ENCODE results near the gene TCAF1.
"Not testable (repeated sequence)": the region's sequence is repeated elsewhere in the genome, so short reads cannot be mapped to it uniquely, and the experiment has no call there.

The TCAF1 gene

GRCh38 chr7:143890558-143890957 is 11.4 kb downstream of the TCAF1 start:
- no peak for DNase-seq (ENCODE audit: low spot score)
- peaks cover 6% of the 10 kb centered on the region for H3K36me3 Mint-ChIP-seq (ENCODE audit: low read depth)
- H3K9me3 Mint-ChIP-seq = peaks cover 6% of the 10 kb centered on the region
- H3K4me1 Mint-ChIP-seq (ENCODE audit: low read depth) = peaks cover 6% of the 10 kb centered on the region
- no peak overlapping the region for H3K27ac Mint-ChIP-seq
- H3K4me3 Mint-ChIP-seq = no peak overlapping the region
- peaks cover 3% of the 10 kb centered on the region for H3K27me3 Mint-ChIP-seq (ENCODE audit: low read depth)

DNA sequence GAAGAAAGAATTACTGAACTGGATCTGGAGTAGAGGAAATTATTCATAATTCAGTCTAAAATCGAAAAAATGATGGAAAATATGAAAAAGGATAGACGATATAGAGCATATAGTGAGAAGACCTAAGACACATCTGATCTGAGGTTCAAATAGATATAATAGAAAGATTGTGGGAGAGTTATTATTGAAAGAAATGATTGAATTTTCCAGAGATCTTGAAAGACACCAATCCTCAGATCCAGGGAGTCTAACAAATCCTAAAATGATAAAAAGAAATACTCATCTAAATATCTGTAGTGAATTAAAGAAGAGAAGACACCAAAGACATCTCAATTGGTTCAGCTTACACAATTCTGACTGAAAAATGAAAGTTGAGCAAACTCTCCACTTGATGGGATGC is 12.9 kb downstream of the TCAF1 start:
- H3K27me3 Mint-ChIP-seq (ENCODE audit: low read depth) = peaks cover 7% of the 10 kb centered on the region
- peaks cover 6% of the 10 kb centered on the region for H3K36me3 Mint-ChIP-seq (ENCODE audit: low read depth)
- H3K27ac Mint-ChIP-seq = no peak overlapping the region
- H3K9me3 Mint-ChIP-seq = peaks cover 6% of the 10 kb centered on the region
- H3K4me1 Mint-ChIP-seq (ENCODE audit: low read depth) = peaks cover 6% of the 10 kb centered on the region
- no peak for DNase-seq (ENCODE audit: low spot score)
- no peak overlapping the region for H3K4me3 Mint-ChIP-seq

- Mint-ChIP-seq H3K27me3 (ENCODE audit: low read depth) (peaks cover 19% of the 10 kb centered on the region), H3K9me3 (peaks cover 6% of the 10 kb centered on the region), H3K27ac (no peak overlapping the region), H3K4me1 (ENCODE audit: low read depth) (peaks cover 4% of the 10 kb centered on the region), H3K4me3 (no peak overlapping the region), H3K36me3 (ENCODE audit: low read depth) (peaks cover 6% of the 10 kb centered on the region)
- no peak for DNase-seq (ENCODE audit: low spot score)
Observed at GRCh38 chr7:143886826-143887477, 15.0 kb downstream of the TCAF1 start.

- peaks cover 6% of the 10 kb centered on the region for H3K36me3 Mint-ChIP-seq (ENCODE audit: low read depth)
- H3K4me1 Mint-ChIP-seq (ENCODE audit: low read depth) = peaks cover 2% of the 10 kb centered on the region
- no peak for DNase-seq (ENCODE audit: low spot score)
- peaks cover 25% of the 10 kb centered on the region for H3K27me3 Mint-ChIP-seq (ENCODE audit: low read depth)
- H3K4me3 Mint-ChIP-seq = no peak overlapping the region
- peaks cover 6% of the 10 kb centered on the region for H3K9me3 Mint-ChIP-seq
- H3K27ac Mint-ChIP-seq = no peak overlapping the region
Observed at GRCh38 chr7:143885951-143886350, 16.0 kb downstream of the TCAF1 start.

DNA sequence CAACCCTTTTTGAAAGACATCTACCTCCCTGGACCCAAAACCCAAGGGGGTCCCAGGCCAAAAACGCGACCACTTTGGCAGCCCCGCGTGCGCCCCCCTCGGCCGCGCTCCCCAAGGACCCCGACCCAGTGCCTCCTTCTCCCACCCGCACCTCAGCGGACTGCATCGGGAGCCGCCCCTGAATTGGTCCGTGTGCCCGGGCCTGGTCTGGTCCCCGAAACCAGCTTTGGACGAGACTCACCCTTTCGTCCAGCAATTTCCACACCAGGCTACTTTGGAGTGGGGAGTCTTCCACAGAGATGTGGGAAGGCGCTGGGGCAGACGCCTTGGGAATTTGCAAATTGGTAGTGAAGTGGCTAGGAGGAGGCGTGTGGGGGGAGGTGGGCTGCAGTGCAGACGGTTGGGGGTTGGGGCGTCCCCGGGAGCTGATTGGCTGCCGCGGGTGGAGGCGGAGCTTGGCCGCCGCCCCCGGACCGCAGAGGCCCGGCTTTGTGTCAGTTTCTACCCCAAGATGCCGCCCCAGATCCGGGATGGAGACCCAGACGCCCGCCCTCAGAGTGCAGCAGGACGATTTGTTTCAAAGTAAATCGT is 16.9 kb downstream of the TCAF1 start:
- Mint-ChIP-seq H3K4me1 (ENCODE audit: low read depth) (peaks cover 2% of the 10 kb centered on the region), H3K27me3 (ENCODE audit: low read depth) (peaks cover 31% of the 10 kb centered on the region), H3K36me3 (ENCODE audit: low read depth) (peaks cover 6% of the 10 kb centered on the region), H3K4me3 (peak overlapping the region; percentile 47), H3K9me3 (peaks cover 6% of the 10 kb centered on the region), H3K27ac (no peak overlapping the region)
- peak; percentile 18 for DNase-seq (ENCODE audit: low spot score)

GRCh38 chr7:143884241-143884968 is 17.6 kb downstream of the TCAF1 start:
- H3K36me3 Mint-ChIP-seq (ENCODE audit: low read depth) = peaks cover 6% of the 10 kb centered on the region
- H3K9me3 Mint-ChIP-seq = peaks cover 6% of the 10 kb centered on the region
- H3K27me3 Mint-ChIP-seq (ENCODE audit: low read depth) = peaks cover 31% of the 10 kb centered on the region
- H3K4me1 Mint-ChIP-seq (ENCODE audit: low read depth) = peaks cover 2% of the 10 kb centered on the region
- H3K27ac Mint-ChIP-seq = no peak overlapping the region
- DNase-seq (ENCODE audit: low spot score) = no peak
- H3K4me3 Mint-ChIP-seq = no peak overlapping the region

GRCh38 chr7:143882604-143883078 is 19.3 kb downstream of the TCAF1 start:
- no peak for DNase-seq (ENCODE audit: low spot score)
- no peak overlapping the region for H3K4me3 Mint-ChIP-seq
- no peak overlapping the region for H3K27ac Mint-ChIP-seq
- H3K9me3 Mint-ChIP-seq = no peaks in the 10 kb centered on the region
- H3K4me1 Mint-ChIP-seq (ENCODE audit: low read depth) = peaks cover 2% of the 10 kb centered on the region
- H3K27me3 Mint-ChIP-seq (ENCODE audit: low read depth) = peaks cover 31% of the 10 kb centered on the region
- no peaks in the 10 kb centered on the region for H3K36me3 Mint-ChIP-seq (ENCODE audit: low read depth)

DNA sequence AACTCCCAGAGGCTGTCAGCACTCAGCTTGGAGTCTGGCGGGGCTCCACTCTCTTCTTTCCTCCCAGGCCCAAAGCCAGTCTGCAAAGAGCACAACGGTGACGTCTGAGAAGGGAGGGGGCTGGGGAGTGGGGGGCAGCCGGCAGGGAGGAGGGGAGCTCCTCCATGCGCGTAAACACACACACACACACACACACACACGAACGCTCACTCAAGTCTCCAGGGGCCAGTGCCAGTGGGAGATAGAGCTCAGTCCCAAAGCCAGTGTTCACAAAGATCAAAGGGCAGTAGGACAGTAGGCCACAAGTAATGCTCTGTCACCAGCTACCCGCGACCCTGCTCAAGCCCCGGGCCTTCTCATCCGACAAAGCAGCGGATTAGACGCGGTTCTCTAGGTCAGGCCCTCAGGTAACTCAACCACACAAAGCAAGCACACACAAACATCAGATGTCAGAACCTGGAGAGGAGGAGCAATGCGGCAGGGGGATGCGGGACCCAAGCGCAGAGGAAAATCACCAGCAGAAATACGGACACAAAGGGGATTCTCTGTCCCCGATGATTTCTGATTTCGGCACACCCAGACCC is 19.9 kb downstream of the TCAF1 start:
- Mint-ChIP-seq H3K27ac (no peak overlapping the region), H3K4me3 (no peak overlapping the region)

GRCh38 chr7:143878884-143879283 is 23.1 kb downstream of the TCAF1 start:
- Mint-ChIP-seq H3K36me3 (ENCODE audit: low read depth) (peaks cover 3% of the 10 kb centered on the region), H3K27me3 (ENCODE audit: low read depth) (peaks cover 23% of the 10 kb centered on the region), H3K27ac (no peak overlapping the region), H3K9me3 (no peaks in the 10 kb centered on the region), H3K4me1 (ENCODE audit: low read depth) (no peaks in the 10 kb centered on the region), H3K4me3 (no peak overlapping the region)
- no peak for DNase-seq (ENCODE audit: low spot score)

More for the DNA sequence above, 19.9 kb downstream of the TCAF1 start:
- Mint-ChIP-seq H3K9me3 (no peaks in the 10 kb centered on the region), H3K27me3 (ENCODE audit: low read depth) (peaks cover 31% of the 10 kb centered on the region), H3K36me3 (ENCODE audit: low read depth) (no peaks in the 10 kb centered on the region), H3K4me1 (ENCODE audit: low read depth) (peaks cover 2% of the 10 kb centered on the region)
- DNase-seq (ENCODE audit: low spot score) = no peak

- no peaks in the 10 kb centered on the region for H3K4me1 Mint-ChIP-seq (ENCODE audit: low read depth)
- H3K36me3 Mint-ChIP-seq (ENCODE audit: low read depth) = peaks cover 3% of the 10 kb centered on the region
- H3K27me3 Mint-ChIP-seq (ENCODE audit: low read depth) = peaks cover 14% of the 10 kb centered on the region
- H3K27ac Mint-ChIP-seq = no peak overlapping the region
- H3K4me3 Mint-ChIP-seq = no peak overlapping the region
- no peak for DNase-seq (ENCODE audit: low spot score)
- H3K9me3 Mint-ChIP-seq = no peaks in the 10 kb centered on the region
Observed at GRCh38 chr7:143877098-143877497, 24.9 kb downstream of the TCAF1 start.

DNA sequence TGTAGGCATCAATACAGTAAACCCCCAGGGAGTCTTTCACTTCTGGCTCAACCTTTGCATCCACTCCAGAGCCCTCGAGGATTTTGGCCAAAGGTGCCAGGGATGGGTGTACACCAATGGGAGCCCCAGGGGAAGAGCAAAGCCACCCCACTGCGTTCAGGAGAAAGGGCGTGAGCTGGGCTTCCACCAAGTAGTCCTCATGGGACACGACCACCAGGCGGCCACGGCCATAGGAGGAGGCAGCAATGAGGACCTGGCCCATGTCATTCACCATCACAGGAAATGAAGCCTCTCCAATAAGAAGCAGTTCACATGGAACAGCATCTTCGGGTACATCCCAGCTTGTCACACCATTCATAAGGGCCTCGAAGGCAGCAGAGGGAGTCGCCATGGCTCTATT is 25.8 kb downstream of the TCAF1 start:
- H3K4me3 Mint-ChIP-seq = no peak overlapping the region
- peaks cover 3% of the 10 kb centered on the region for H3K36me3 Mint-ChIP-seq (ENCODE audit: low read depth)
- H3K27ac Mint-ChIP-seq = no peak overlapping the region
- peaks cover 7% of the 10 kb centered on the region for H3K27me3 Mint-ChIP-seq (ENCODE audit: low read depth)
- DNase-seq (ENCODE audit: low spot score) = no peak
- no peaks in the 10 kb centered on the region for H3K4me1 Mint-ChIP-seq (ENCODE audit: low read depth)
- H3K9me3 Mint-ChIP-seq = no peaks in the 10 kb centered on the region

- not testable (repeated sequence) for H3K36me3 Mint-ChIP-seq (ENCODE audit: low read depth); H3K4me1 Mint-ChIP-seq (ENCODE audit: low read depth); H3K4me3 Mint-ChIP-seq; DNase-seq (ENCODE audit: low spot score); H3K27ac Mint-ChIP-seq; H3K9me3 Mint-ChIP-seq; H3K27me3 Mint-ChIP-seq (ENCODE audit: low read depth)
Observed at GRCh38 chr7:143873242-143873641, 28.7 kb downstream of the TCAF1 start.

DNA sequence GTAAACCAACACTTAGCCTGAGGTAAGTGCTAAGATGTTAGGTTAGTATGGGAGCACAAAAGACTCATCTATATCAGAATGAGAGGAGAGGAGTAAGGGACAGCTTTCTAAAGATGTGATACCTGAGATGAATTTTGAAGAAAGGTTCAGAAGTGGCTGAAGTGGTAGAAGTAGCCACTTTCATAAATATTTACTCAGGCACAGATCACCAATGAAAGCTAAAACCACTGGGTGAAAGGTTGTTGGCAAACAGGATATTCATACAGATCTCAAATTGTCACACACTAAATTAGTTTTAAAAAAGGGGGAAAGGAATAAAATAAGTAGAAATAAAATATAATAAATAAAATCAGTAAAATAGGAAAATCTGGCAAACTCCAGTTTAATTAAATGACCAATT is 30.4 kb downstream of the TCAF1 start:
- DNase-seq (ENCODE audit: low spot score); H3K36me3 Mint-ChIP-seq (ENCODE audit: low read depth); H3K9me3 Mint-ChIP-seq; H3K4me3 Mint-ChIP-seq; H3K27me3 Mint-ChIP-seq (ENCODE audit: low read depth); H3K4me1 Mint-ChIP-seq (ENCODE audit: low read depth); H3K27ac Mint-ChIP-seq: not testable (repeated sequence)

DNA sequence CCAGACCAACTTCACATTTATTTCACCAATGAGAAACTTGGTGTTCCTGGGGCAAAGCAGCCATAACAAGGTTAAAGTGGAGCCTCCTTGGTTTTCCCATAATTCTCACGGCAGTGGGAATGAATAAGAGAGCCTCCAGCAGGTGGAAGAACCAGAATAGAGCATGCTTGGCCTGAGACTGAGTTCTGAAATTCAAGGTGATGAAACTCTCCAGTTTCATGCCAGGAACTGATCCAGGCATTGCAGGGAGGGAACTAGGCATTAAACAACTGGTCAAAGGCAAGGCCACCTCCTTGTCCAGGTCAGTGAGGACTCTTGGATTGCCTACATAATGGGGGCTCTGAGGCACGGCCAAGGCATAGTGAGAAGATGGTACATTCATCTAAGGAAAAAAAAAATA is 44.0 kb downstream of the TCAF1 start:
- H3K4me3 Mint-ChIP-seq; H3K27me3 Mint-ChIP-seq (ENCODE audit: low read depth); DNase-seq (ENCODE audit: low spot score); H3K9me3 Mint-ChIP-seq; H3K36me3 Mint-ChIP-seq (ENCODE audit: low read depth); H3K27ac Mint-ChIP-seq; H3K4me1 Mint-ChIP-seq (ENCODE audit: low read depth): not testable (repeated sequence)
